ENCODE data around the gene GALNT2. TPM values are rescaled to one million over a fixed set of nuclear protein-coding genes. Genes with fewer than 3 reads are reported as not detected.

Gene GALNT2
- total RNA-seq, 1 experiment from 2014 or later, result 141 TPM

DNA sequence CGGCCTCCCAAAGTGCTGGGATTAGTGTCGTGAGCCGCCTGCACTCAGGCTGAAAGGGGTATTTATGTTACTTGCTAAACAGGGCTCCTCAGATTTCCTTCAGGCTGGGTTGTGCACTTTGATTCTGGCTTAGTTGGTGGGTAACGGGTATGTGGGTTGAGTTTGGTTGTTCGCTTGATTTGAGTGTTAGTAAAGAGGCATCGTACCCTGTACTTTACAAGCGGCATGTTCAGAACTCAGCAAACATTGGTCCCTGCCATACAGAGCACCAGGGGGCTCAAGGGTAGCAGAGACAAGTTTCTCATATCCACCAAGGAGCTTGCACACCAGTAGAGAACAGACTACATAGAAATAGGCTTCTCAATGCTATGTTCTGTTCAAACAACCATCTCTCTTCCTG lies 211.3 kb downstream of the GALNT2 start:
- H3K4me3 Mint-ChIP-seq (ENCODE audit: low read depth, unreplicated experiment), result no peak overlapping the region
- TF ChIP-seq, protein P1, sequence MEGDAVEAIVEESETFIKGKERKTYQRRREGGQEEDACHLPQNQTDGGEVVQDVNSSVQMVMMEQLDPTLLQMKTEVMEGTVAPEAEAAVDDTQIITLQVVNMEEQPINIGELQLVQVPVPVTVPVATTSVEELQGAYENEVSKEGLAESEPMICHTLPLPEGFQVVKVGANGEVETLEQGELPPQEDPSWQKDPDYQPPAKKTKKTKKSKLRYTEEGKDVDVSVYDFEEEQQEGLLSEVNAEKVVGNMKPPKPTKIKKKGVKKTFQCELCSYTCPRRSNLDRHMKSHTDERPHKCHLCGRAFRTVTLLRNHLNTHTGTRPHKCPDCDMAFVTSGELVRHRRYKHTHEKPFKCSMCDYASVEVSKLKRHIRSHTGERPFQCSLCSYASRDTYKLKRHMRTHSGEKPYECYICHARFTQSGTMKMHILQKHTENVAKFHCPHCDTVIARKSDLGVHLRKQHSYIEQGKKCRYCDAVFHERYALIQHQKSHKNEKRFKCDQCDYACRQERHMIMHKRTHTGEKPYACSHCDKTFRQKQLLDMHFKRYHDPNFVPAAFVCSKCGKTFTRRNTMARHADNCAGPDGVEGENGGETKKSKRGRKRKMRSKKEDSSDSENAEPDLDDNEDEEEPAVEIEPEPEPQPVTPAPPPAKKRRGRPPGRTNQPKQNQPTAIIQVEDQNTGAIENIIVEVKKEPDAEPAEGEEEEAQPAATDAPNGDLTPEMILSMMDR (IDR thresholded peaks at IDR 0.05; ENCODE audit: unreplicated experiment), result no peak
- no peaks in the 10 kb centered on the region for H3K27me3 Mint-ChIP-seq (ENCODE audit: unreplicated experiment)
- no peak overlapping the region for H3K27ac Mint-ChIP-seq (ENCODE audit: unreplicated experiment)
- H3K36me3 Mint-ChIP-seq (ENCODE audit: insufficient read depth, unreplicated experiment), result peaks cover 13% of the 10 kb centered on the region
- H3K4me1 Mint-ChIP-seq (ENCODE audit: low read depth, unreplicated experiment), result no peaks in the 10 kb centered on the region
- intact Hi-C loops (cut with micrococcal nuclease; ENCODE audit: unreplicated experiment), result no loop called here
- no TSS peak for BruUV-seq (replicated peaks)
- no peaks in the 10 kb centered on the region for H3K9me3 Mint-ChIP-seq (ENCODE audit: low read depth, unreplicated experiment)
- DNase-seq, result no peak
- CTCF ChIA-PET, result no interaction called here

DNA sequence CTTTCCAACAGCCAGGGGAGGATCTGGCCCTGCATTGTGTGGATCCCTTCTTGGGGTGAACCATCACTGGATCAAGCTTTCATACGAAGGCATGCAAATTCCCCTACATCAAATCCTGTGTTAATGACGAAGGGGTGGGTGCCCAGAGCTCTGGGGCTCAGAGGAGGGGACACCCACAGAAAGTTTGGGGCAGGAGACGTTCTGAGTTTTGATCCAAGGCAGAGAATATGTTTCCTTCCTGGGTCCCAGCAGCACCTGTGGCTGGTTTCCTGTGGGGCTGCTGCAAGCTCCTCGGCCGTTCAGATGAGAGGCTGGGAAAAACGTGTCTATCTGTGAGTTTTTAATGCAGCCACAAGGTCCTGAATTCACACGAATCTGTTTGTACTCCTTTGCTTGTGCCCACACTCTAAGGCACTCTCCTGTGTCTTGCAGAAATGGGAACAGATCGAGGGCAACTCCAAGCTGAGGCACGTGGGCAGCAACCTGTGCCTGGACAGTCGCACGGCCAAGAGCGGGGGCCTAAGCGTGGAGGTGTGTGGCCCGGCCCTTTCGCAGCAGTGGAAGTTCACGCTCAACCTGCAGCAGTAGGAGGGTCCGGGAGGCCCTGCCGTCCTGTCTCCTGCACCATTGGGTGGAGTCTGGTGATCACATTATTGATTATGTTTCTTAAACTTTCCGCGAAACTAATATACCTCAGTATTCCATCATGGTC lies 212.0 kb downstream of the GALNT2 start:
- CTCF ChIA-PET, result no interaction called here
- H3K9me3 Mint-ChIP-seq (ENCODE audit: low read depth, unreplicated experiment), result no peaks in the 10 kb centered on the region
- no peak for DNase-seq
- H3K27ac Mint-ChIP-seq (ENCODE audit: unreplicated experiment), result no peak overlapping the region
- no TSS peak for BruUV-seq (replicated peaks)
- H3K4me1 Mint-ChIP-seq (ENCODE audit: low read depth, unreplicated experiment), result no peaks in the 10 kb centered on the region
- no peaks in the 10 kb centered on the region for H3K27me3 Mint-ChIP-seq (ENCODE audit: unreplicated experiment)
- peaks cover 13% of the 10 kb centered on the region for H3K36me3 Mint-ChIP-seq (ENCODE audit: insufficient read depth, unreplicated experiment)
- intact Hi-C loops (cut with micrococcal nuclease; ENCODE audit: unreplicated experiment), result no loop called here
- TF ChIP-seq, protein P1 (IDR thresholded peaks at IDR 0.05; ENCODE audit: unreplicated experiment), result no peak
- no peak overlapping the region for H3K4me3 Mint-ChIP-seq (ENCODE audit: low read depth, unreplicated experiment)

DNA sequence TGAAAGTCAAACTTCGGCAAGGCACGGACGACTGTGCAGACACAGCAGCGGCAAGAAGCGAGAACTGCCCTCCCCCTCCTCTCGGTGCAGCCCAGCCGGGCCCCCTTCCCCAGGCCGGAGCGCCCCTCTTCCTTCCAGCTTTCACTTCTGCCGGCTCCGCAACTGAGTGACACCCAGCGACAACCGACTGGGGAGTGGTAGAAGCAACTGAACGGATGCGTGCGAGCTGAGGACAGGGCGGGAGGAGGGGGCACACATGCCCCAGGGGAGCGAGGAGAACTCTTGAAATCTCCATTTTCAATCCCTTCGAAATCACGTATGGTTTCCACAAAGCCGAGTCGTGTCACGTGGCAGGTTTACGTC lies 212.5 kb downstream of the GALNT2 start:
- CTCF ChIA-PET, result no interaction called here
- intact Hi-C loops (cut with micrococcal nuclease; ENCODE audit: unreplicated experiment), result no loop called here
- DNase-seq, result no peak
- H3K4me3 Mint-ChIP-seq (ENCODE audit: low read depth, unreplicated experiment), result no peak overlapping the region
- peaks cover 13% of the 10 kb centered on the region for H3K36me3 Mint-ChIP-seq (ENCODE audit: insufficient read depth, unreplicated experiment)
- H3K9me3 Mint-ChIP-seq (ENCODE audit: low read depth, unreplicated experiment), result no peaks in the 10 kb centered on the region
- H3K27ac Mint-ChIP-seq (ENCODE audit: unreplicated experiment), result no peak overlapping the region
- BruUV-seq (replicated peaks), result TSS peak; percentile 50
- TF ChIP-seq, protein P1 (IDR thresholded peaks at IDR 0.05; ENCODE audit: unreplicated experiment), result no peak
- no peaks in the 10 kb centered on the region for H3K4me1 Mint-ChIP-seq (ENCODE audit: low read depth, unreplicated experiment)
- H3K27me3 Mint-ChIP-seq (ENCODE audit: unreplicated experiment), result no peaks in the 10 kb centered on the region

DNA sequence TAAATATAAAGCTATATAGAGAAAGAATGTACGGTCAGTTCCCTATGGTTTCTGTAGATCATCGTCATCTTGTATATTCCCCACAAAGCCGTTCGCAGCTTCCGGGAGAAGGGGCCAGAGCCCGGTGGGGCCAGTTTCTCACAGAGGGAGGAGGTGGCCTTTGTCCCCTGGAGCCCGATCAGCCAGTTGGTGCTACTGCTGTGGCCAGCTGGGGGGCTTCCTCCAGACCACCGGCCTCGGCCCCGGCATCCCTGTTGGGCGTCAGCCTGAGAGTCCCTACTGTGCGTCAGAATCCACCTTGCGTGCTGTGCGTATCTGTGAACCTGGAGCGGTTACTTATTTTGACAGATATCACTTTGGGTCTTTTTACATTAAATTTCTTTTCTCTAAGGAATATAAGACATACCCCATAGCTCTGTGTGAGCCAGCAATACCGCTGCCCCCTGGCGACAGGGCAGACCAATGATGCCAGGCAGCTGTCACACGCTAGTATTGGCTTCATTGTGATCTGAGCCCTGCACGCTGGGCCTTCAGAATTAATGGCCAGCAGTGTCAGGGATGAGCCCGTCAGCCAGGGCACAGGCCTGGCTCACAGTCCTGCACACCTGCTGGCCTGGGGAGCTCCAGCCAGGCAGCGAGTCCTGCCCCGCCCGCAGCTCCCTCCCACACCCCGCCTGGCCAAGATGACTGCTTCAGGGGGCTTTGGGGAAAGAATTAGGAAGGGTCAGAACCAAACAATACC lies 213.2 kb downstream of the GALNT2 start:
- H3K9me3 Mint-ChIP-seq (ENCODE audit: low read depth, unreplicated experiment), result no peaks in the 10 kb centered on the region
- CTCF ChIA-PET, result interaction anchor here (0.6 kb wide), 1 partner anchor 492 kb away, joined by 3 read pairs; no protein-coding TSS in a partner anchor
- DNase-seq, result no peak
- BruUV-seq (replicated peaks), result no TSS peak
- H3K36me3 Mint-ChIP-seq (ENCODE audit: insufficient read depth, unreplicated experiment), result peaks cover 13% of the 10 kb centered on the region
- no peaks in the 10 kb centered on the region for H3K4me1 Mint-ChIP-seq (ENCODE audit: low read depth, unreplicated experiment)
- H3K4me3 Mint-ChIP-seq (ENCODE audit: low read depth, unreplicated experiment), result no peak overlapping the region
- intact Hi-C loops (cut with micrococcal nuclease; ENCODE audit: unreplicated experiment), result no loop called here
- no peak overlapping the region for H3K27ac Mint-ChIP-seq (ENCODE audit: unreplicated experiment)
- no peaks in the 10 kb centered on the region for H3K27me3 Mint-ChIP-seq (ENCODE audit: unreplicated experiment)
- TF ChIP-seq, protein P1 (IDR thresholded peaks at IDR 0.05; ENCODE audit: unreplicated experiment), result no peak

Measured in Calu3 (cell line).